A549 (cell line): ENCODE measurements around the gene UCHL5. TPM values are rescaled to one million over a fixed set of nuclear protein-coding genes. Genes with fewer than 3 reads are reported as not detected.
A peak's percentile ranks its signal among the peaks of the same experiment; 100 is the strongest.

Source experiments
- ATAC-seq, 2 experiments: fragments of 200-7000 bp in 1 of 2; fragments of >200 bp in 1 of 2; cut with Nextera tagmentation in 1 of 2; cut with Tn5 transposase in 1 of 2; 3 replicates each; pipeline versions ENCODE4 v1.8.0 to v1.9.1; 2018 to 2020; ENCODE audit warnings: mild to moderate bottlenecking in 1 of 2, moderate library complexity in 1 of 2
- CTCF ChIA-PET: fragments of 300-600 bp; sonication (Branson Sonifier 250); formaldehyde crosslinking; extraction: SDS; loops from one replicate; lab custom pipeline; 2021; ENCODE audit warnings: antibody characterized with exemption, inconsistent platforms; lab: Yijun Ruan, JAX
- POLR2A ChIA-PET: fragments of 350-600 bp; formaldehyde crosslinking; extraction: SDS; loops from one replicate; lab custom pipeline; 2021; ENCODE audit warnings: antibody characterized with exemption, inconsistent platforms; lab: Yijun Ruan, JAX
- DNase-seq, 2 experiments: peaks; one replicate each; pipeline versions ENCODE4 v3.0.0 to v3.0.0-alpha.2; 2011 to 2016; ENCODE audit warnings: low read depth in 1 of 2, low spot score in 1 of 2
- FAIRE-seq: peaks from 2 replicates; lab custom pipeline; 2011; peaks lifted over from hg19 to GRCh38; lab: Jason Lieb, UNC
- H3K27ac ChIP-seq, 2 experiments: fragments of >200 bp; sonication (Bioruptor Twin); formaldehyde crosslinking; 3 replicates each; pipeline ENCODE4 v1.5.1; 2016 to 2017
- H3K4me1 ChIP-seq: fragments of >200 bp; sonication (Bioruptor Twin); formaldehyde crosslinking; 3 replicates; pipeline ENCODE4 v1.6.1; 2016
- H3K4me2 ChIP-seq: fragments of >200 bp; sonication (Bioruptor Twin); formaldehyde crosslinking; 3 replicates; pipeline ENCODE4 v1.6.1; 2016
- H3K4me3 ChIP-seq: fragments of >200 bp; sonication (Bioruptor Twin); formaldehyde crosslinking; 3 replicates; pipeline ENCODE4 v1.5.1; 2016
- H3K9me3 ChIP-seq: fragments of >200 bp; sonication (Bioruptor Twin); formaldehyde crosslinking; 3 replicates; pipeline ENCODE4 v1.6.1; 2016
- BHLHE40 ChIP-seq: IDR thresholded peaks from 2 replicates; pipeline ENCODE4 v1.6.1; 2012; ENCODE audit warnings: low read depth, low read length, inconsistent platforms
- EHF ChIP-seq: fragments of 250-450 bp; sonication (Bioruptor Pico); IDR thresholded peaks from 2 replicates; pipeline ENCODE4 v1.5.0; 2020; ENCODE audit warnings: mild to moderate bottlenecking
- EHMT2 ChIP-seq: fragments of 200-600 bp; sonication (generic); IDR thresholded peaks from 2 replicates; pipeline ENCODE4 v1.6.1; 2016; ENCODE audit warnings: antibody characterized with exemption, low read depth, mild to moderate bottlenecking, moderate library complexity
- EP300 ChIP-seq, 2 experiments: fragments of >200 bp; sonication (Bioruptor Twin); formaldehyde crosslinking; IDR thresholded peaks; 2 replicates in 1 of 2; 3 replicates in 1 of 2; pipeline ENCODE4 v1.6.1; 2016 to 2017
- FOSB ChIP-seq: fragments of 250-450 bp; sonication (Bioruptor Pico); IDR thresholded peaks from 2 replicates; pipeline ENCODE4 v1.5.0; 2020; ENCODE audit warnings: mild to moderate bottlenecking, moderate library complexity
- FOSL2 ChIP-seq, 2 experiments: fragments of 450-650 bp in 1 of 2; fragments of >200 bp in 1 of 2; sonication (Bioruptor Twin) in 1 of 2; formaldehyde crosslinking; IDR thresholded peaks; 2 replicates each; pipeline versions ENCODE4 v1.5.0 to v1.6.1; 2016 to 2020; ENCODE audit warnings: mild to moderate bottlenecking in 1 of 2, moderate library complexity in 1 of 2
- GATA3 ChIP-seq: IDR thresholded peaks from 2 replicates; pipeline ENCODE4 v1.6.1; 2012; ENCODE audit warnings: borderline replicate concordance
- HEYL ChIP-seq: fragments of 250-450 bp; sonication (Bioruptor Pico); IDR thresholded peaks from 2 replicates; pipeline ENCODE4 v1.8.0; 2021; ENCODE audit warnings: mild to moderate bottlenecking, moderate library complexity
- HOXA7 ChIP-seq: fragments of 250-450 bp; sonication (Bioruptor Pico); IDR thresholded peaks from 2 replicates; pipeline ENCODE4 v1.5.0; 2020; ENCODE audit warnings: mild to moderate bottlenecking, moderate library complexity
- HOXB13 ChIP-seq: fragments of 250-450 bp; sonication (Bioruptor Pico); IDR thresholded peaks from 2 replicates; pipeline ENCODE4 v1.5.0; 2020; ENCODE audit warnings: low read depth, mild to moderate bottlenecking, moderate library complexity
- JUN ChIP-seq, 2 experiments: fragments of >200 bp; sonication (Bioruptor Twin); formaldehyde crosslinking; IDR thresholded peaks; 2 replicates in 1 of 2; 3 replicates in 1 of 2; pipeline ENCODE4 v1.6.1; 2016 to 2017
- KDM1A ChIP-seq: fragments of 200-600 bp; sonication (generic); IDR thresholded peaks from 2 replicates; pipeline ENCODE4 v1.6.1; 2016; ENCODE audit warnings: low read depth, mild to moderate bottlenecking
- KDM5A ChIP-seq: fragments of 200-600 bp; sonication (generic); IDR thresholded peaks from 2 replicates; pipeline ENCODE4 v1.6.1; 2016; ENCODE audit warnings: antibody characterized with exemption, mild to moderate bottlenecking
- NPAS2 ChIP-seq: fragments of 250-450 bp; sonication (Bioruptor Pico); IDR thresholded peaks from 2 replicates; pipeline ENCODE4 v1.8.0; 2022; ENCODE audit warnings: mild to moderate bottlenecking, moderate library complexity, borderline replicate concordance
- NR3C1 ChIP-seq: fragments of >200 bp; sonication (Bioruptor Twin); formaldehyde crosslinking; IDR thresholded peaks from 3 replicates; pipeline ENCODE4 v1.6.1; 2017
- POLR2A ChIP-seq: IDR thresholded peaks from 2 replicates; pipeline ENCODE4 v1.6.1; 2012; ENCODE audit warnings: mild to moderate bottlenecking, low read length
- RARB ChIP-seq: fragments of 250-450 bp; sonication (Bioruptor Pico); IDR thresholded peaks from 2 replicates; pipeline ENCODE4 v1.8.0; 2021; ENCODE audit warnings: mild to moderate bottlenecking, moderate library complexity
- SMC3 ChIP-seq: fragments of >200 bp; sonication (Bioruptor Twin); formaldehyde crosslinking; IDR thresholded peaks from 3 replicates; pipeline ENCODE4 v1.6.1; 2018; ENCODE audit warnings: inconsistent platforms
- ZSCAN20 ChIP-seq: fragments of 250-450 bp; sonication (Bioruptor Pico); IDR thresholded peaks from 2 replicates; pipeline ENCODE4 v1.8.0; 2022; ENCODE audit warnings: mild to moderate bottlenecking, moderate library complexity
- WGBS: methylation state at CpG from one replicate; pipeline ENCODE4 v1.1.6; 2017; ENCODE audit errors: missing lambda C conversion rate; 5-methylcytosine and 5-hydroxymethylcytosine counted together
- polyA plus RNA-seq, 4 experiments: library from polyadenylated mRNA; depleted of rRNA in 3 of 4; stranded (reverse); fragments of >200 nt; fragmentation: RNase III in 1 of 4; extraction: RNeasy Plus Mini Kit Qiagen cat#74134 plus additional on column Dnase treatment in 1 of 4; gene quantifications; 2 replicates in 3 of 4; 3 replicates in 1 of 4; pipeline ENCODE4 v1.2.3, GENCODE V29; 2011 to 2017
- TF ChIP-seq, protein P1 (sequence below): IDR thresholded peaks from 2 replicates; pipeline ENCODE4 v1.6.1; 2012
- TF ChIP-seq, protein P2 (sequence below): IDR thresholded peaks from 2 replicates; pipeline ENCODE4 v1.6.1; 2012
- TF ChIP-seq, protein P3 (sequence below): IDR thresholded peaks from 2 replicates; pipeline ENCODE4 v1.6.1; 2012; ENCODE audit warnings: low read depth, borderline replicate concordance

Gene UCHL5
- polyA plus RNA-seq, 2 of the 4 experiments (the other 2 are of a cell fraction), result 53.0 to 68.3 TPM

DNA sequence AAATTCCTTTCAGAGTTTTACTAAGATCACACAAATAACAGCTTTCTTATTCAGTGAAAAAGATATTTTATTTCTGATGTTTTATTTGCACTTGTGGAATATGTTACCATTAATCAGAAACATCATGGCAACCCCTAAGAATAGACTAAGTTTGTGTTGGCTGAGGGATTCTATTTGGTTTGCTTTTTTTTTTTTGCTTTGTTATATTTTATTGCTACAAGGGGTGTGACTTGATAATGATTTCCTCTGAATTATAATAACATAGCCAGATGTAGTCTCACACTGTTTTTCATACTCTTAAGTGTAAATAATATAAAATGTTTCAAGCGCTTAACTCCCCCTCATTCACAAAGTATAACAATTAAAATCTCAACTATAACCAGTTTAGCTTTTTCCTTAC is 26.1 kb upstream of the UCHL5 start:
- DNase-seq (no peak), ATAC-seq (no peak), FAIRE-seq (peak; percentile 43)
- Histone ChIP-seq H3K4me1 (no peaks in the 10 kb centered on the region), H3K4me3 (no peak overlapping the region), H3K27ac (no peak overlapping the region), H3K4me2 (no peak overlapping the region), H3K9me3 (no peaks in the 10 kb centered on the region)
- TF ChIP-seq EHF (CRISPR knock-in tag) (no peak), EP300 (IDR thresholded peaks at IDR 0.05) (no peak), NR3C1 (no peak), FOSL2 (IDR thresholded peaks at IDR 0.05) (no peak), FOSL2 (CRISPR knock-in tag; IDR thresholded peaks at IDR 0.05) (no peak), NPAS2 (CRISPR knock-in tag) (no peak), EHMT2 (no peak), GATA3 (no peak), FOSB (CRISPR knock-in tag) (no peak), JUN (IDR thresholded peaks at IDR 0.05) (no peak), POLR2A (no peak)
- POLR2A ChIA-PET, result interaction anchor here (0.9 kb wide), 1 partner anchor 14 kb away, joined by 6 read pairs; no protein-coding TSS in a partner anchor
- WGBS, result 91% methylated on average over 1 of the region's 1 CpG
- CTCF ChIA-PET, result interaction anchor here (0.8 kb wide), 1 partner anchor 11 kb away, joined by 3 read pairs; no protein-coding TSS in a partner anchor

DNA sequence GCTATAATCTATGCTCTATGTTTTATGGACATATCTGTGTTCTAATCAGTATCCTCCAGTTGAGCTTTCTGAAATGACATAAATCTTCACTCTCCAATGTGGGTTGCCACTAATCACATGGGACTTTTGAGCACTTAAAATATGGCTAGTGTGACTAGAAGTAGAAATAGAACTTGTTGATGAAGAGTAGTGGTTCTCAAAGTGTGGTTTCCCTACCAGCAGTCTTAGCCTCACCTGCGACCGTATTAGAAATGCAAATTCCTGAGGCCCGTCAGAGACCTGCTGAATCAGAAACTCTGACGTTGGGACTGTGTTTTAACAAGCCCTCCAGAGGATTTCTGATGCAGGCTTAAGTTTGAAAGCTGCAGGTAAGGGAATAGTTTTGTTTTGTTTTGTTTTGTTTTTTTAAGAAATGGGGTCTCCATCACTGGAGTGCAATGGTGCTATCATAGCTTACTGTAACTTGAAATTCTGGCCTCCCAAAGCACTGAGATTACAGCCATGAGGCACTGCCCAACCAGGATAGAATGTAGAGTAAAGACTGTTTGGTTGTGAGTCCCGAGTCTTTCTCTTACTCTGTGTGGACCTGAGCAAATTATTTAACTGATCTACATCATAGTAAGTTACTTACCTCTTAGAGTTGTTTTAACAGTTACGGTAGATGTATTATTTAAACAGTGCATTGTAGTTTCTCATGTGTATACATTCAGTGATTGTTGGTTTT is 24.4 kb upstream of the UCHL5 start:
- Histone ChIP-seq H3K9me3 (peaks cover 4% of the 10 kb centered on the region), H3K4me2 (no peak overlapping the region), H3K27ac (no peak overlapping the region), H3K4me3 (no peak overlapping the region), H3K4me1 (no peaks in the 10 kb centered on the region)
- TF ChIP-seq EHF (CRISPR knock-in tag), result no peak
- TF ChIP-seq KDM1A, result no peak
- TF ChIP-seq BHLHE40, result no peak
- TF ChIP-seq, protein P1, sequence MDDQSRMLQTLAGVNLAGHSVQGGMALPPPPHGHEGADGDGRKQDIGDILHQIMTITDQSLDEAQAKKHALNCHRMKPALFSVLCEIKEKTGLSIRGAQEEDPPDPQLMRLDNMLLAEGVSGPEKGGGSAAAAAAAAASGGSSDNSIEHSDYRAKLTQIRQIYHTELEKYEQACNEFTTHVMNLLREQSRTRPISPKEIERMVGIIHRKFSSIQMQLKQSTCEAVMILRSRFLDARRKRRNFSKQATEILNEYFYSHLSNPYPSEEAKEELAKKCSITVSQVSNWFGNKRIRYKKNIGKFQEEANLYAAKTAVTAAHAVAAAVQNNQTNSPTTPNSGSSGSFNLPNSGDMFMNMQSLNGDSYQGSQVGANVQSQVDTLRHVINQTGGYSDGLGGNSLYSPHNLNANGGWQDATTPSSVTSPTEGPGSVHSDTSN, result no peak
- 90% methylated on average over 6 of the region's 6 CpGs for WGBS
- DNase-seq, result no peak
- POLR2A ChIA-PET, result interaction anchor here (0.9 kb wide), 1 partner anchor 25 kb away, joined by 3 read pairs; the partner anchor contains the start of gene UCHL5
- CTCF ChIA-PET, result interaction anchor here (2.3 kb wide), 1 partner anchor 38 kb away, joined by 5 read pairs; the partner anchor contains the start of gene CDC73
- ATAC-seq, result no peak
- FAIRE-seq, result no peak

DNA sequence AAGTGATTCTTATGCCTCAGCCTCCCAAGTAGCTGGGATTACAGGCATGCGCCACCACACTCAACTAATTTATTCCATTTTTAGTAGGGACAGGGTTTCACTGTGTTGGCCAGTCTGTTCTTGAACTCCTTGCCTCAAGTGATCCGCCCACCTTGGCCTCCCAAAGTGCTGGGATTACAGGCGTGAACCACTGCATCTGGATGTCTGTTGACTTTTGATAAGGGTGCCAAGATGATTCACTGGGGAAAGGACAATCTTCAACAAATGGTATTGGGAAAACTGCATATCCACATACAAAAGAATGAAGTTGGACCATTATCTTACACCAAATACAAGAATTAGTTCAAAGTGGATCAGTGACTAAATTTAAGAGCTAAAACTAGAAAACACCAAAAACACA is 20.0 kb upstream of the UCHL5 start:
- peaks cover 8% of the 10 kb centered on the region for H3K9me3 ChIP-seq
- no peak overlapping the region for H3K27ac ChIP-seq
- ChIA-PET POLR2A (no interaction called here), CTCF (interaction anchor here (0.6 kb wide), 1 partner anchor 44 kb away, joined by 3 read pairs; no protein-coding TSS in a partner anchor)
- 93% methylated on average over 3 of the region's 3 CpGs for WGBS
- H3K4me2 ChIP-seq, result no peak overlapping the region
- no peak overlapping the region for H3K4me3 ChIP-seq
- ATAC-seq, result no peak
- DNase-seq, result no peak
- no peak for FAIRE-seq
- H3K4me1 ChIP-seq, result no peaks in the 10 kb centered on the region
- TF ChIP-seq, protein P2, sequence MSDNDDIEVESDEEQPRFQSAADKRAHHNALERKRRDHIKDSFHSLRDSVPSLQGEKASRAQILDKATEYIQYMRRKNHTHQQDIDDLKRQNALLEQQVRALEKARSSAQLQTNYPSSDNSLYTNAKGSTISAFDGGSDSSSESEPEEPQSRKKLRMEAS, result no peak
- TF ChIP-seq HOXB13 (CRISPR knock-in tag), result no peak

DNA sequence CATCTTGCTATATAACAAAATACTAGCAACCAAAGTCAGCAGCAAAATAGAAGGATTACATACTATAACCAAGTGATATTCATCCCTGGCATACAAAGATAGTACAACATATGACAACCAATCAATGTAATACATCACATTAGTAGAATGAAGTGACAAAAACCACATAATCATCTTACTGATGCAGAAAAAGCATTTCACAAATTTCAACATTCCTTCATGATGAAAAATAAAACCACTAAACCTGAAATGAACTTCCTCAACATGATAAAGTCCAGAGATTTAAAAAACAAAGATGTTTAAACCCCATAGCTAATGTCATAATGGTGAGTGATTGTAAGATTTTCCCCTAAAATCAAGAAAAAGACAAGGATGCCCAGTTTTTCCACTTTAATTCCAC is 18.8 kb upstream of the UCHL5 start:
- ATAC-seq, result no peak
- no peak for TF ChIP-seq HEYL
- TF ChIP-seq RARB, result no peak
- no peak for TF ChIP-seq HOXB13 (CRISPR knock-in tag)
- no peak for TF ChIP-seq SMC3
- TF ChIP-seq HOXA7 (CRISPR knock-in tag), result no peak
- TF ChIP-seq POLR2A, result no peak
- TF ChIP-seq ZSCAN20, result no peak
- no peak for TF ChIP-seq FOSL2 (IDR thresholded peaks at IDR 0.05)
- no peak for TF ChIP-seq FOSL2 (CRISPR knock-in tag; IDR thresholded peaks at IDR 0.05)
- TF ChIP-seq, protein P3, sequence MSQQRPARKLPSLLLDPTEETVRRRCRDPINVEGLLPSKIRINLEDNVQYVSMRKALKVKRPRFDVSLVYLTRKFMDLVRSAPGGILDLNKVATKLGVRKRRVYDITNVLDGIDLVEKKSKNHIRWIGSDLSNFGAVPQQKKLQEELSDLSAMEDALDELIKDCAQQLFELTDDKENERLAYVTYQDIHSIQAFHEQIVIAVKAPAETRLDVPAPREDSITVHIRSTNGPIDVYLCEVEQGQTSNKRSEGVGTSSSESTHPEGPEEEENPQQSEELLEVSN, result no peak
- TF ChIP-seq KDM5A, result no peak
- Histone ChIP-seq H3K4me2 (no peak overlapping the region), H3K4me1 (no peaks in the 10 kb centered on the region), H3K4me3 (no peak overlapping the region), H3K27ac (no peak overlapping the region), H3K9me3 (peaks cover 8% of the 10 kb centered on the region)
- DNase-seq, result no peak
- no peak for FAIRE-seq
- ChIA-PET POLR2A (no interaction called here), CTCF (interaction anchor here (0.6 kb wide), 1 partner anchor 19 kb away, joined by 3 read pairs; the partner anchor contains the start of gene UCHL5)
